GM21423 (cell line): ENCODE results near the gene FAM200B.
"Not testable (repeated sequence)": the region's sequence is repeated elsewhere in the genome, so short reads cannot be mapped to it uniquely, and the experiment has no call there.

Experiments used
- ATAC-seq: cut with Tn5 transposase; IDR thresholded peaks from one replicate; pipeline ENCODE4 v1.9.1; 2021; ENCODE audit warnings: mild to moderate bottlenecking, moderate library complexity; ENCODE audit not compliant: unreplicated experiment

Gene FAM200B

DNA sequence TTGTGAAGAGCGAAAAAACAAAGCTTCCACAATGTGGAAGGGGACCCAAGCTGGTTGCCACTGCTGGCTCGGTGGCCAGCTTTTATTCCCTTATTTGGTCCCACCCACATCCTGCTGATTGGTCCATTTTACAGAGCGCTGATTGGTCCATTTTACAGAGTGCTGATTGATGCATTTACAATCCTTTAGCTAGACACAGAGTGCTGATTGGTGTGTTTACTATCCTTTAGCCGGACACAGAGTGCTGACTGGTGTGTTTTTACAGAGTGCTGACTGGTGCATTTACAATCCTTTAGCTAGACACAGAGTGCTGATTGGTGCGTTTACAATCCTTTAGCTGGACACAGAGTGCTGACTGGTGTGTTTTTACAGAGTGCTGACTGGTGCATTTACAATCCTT, 51.4 kb downstream of the FAM200B start:
- not testable (repeated sequence) for ATAC-seq

DNA sequence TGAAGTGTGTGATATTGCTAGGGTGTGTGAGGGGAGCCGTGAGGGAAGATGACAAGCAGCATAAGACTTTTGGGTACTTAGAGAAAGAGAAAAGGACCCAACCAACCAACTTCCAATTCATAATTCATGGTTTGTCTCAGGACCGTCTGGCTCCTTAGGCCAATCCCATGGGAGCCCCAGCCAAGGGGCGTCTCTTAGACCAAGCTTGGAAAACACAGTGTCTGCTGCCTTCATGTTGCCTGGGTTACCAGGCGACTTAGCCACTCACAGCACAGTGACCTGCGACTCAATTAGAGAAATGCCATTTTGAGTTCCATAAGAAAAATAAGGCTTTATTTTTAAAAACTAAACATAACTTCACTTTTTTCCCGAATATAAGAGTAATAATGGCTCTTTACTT, 53.9 kb downstream of the FAM200B start:
- no peak for ATAC-seq

DNA sequence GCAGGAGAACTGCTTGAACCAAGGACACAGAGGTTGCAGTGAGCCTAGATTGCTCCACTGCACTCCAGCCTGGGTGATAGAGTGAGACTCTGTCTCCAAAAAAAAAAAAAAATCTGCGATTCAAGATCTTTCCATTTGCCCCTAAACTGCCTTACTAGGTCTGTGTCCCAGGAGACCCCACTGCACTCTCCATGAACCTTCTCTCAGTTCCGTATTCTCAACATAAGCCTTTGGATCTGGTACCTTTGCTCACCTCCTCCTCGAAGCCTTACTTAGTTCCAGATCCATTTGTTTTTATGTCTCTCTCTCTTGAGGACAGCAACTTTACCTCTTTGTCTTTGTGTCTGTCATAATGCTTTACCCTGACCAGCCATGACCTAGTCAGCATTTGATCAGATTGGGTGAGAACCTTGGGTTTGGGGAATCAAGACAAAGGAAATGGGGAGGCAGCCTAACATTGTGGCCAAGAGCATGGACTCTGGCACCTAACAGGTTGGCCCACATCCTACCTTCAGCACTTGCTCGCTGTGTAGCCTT, 55.0 kb downstream of the FAM200B start:
- ATAC-seq: no peak

DNA sequence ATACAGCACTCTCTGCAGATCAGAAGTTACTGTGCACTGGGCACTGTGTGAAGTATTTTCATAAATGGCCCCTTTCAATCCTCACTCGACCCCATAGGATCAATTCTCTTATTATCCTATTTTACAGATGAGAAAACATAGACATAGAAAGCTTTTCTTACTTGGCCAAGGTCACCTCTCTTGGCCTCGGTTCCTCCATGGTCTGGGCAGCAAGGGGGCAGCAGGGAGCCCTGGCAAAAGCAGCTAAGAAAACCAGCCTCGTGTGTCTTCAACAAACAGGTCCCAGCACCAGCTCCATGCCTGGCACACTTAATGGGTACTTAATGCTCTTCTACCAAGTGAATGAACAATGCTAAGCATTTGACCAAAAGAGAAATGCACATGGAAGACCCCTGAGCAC, 55.6 kb downstream of the FAM200B start:
- ATAC-seq: no peak

DNA sequence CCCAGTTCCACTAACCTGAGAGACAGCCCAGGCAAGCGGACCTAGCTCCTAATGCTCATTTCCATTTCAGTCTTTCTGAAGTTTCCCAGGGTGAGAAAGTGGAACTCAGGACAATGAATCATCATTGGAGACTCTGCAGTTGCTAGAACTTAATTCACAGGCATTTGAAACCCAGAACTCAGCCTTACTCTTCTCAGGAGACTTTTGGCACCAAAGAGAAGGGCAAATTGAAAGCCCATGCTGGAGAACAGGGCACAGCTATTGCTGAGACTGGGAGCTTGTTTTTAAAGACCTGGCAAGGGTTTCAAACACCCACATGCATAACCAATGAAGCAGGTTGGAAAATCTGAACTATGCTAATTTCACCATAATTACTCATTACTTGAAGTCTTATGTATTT, 57.2 kb downstream of the FAM200B start:
- no peak for ATAC-seq
